DOHH2 (cell line): Measurements from ENCODE around the gene CUBN.

ENCODE experiments used
- H3F3A ChIP-seq: fragments of 200-600 bp; sonication (generic), shearing (Covaris generic); 2 replicates; pipeline ENCODE4 v1.6.0; 2016; ENCODE audit warnings: antibody characterized with exemption, mild to moderate bottlenecking; ENCODE audit not compliant: control insufficient read depth, insufficient read depth
- H3K27ac ChIP-seq: fragments of 200-600 bp; sonication (generic); 2 replicates; pipeline ENCODE4 v1.5.1; 2014; ENCODE audit warnings: low read depth, mild to moderate bottlenecking, low read length, moderate library complexity
- H3K27me3 ChIP-seq: fragments of 200-600 bp; sonication (generic); 2 replicates; pipeline ENCODE4 v1.6.1; 2014; ENCODE audit warnings: mild to moderate bottlenecking, low read length, mixed read lengths; ENCODE audit not compliant: control insufficient read depth
- H3K36me3 ChIP-seq: fragments of 200-600 bp; sonication (generic); 2 replicates; pipeline ENCODE4 v1.6.1; 2014; ENCODE audit warnings: mild to moderate bottlenecking, low read length, moderate library complexity, mixed read lengths; ENCODE audit not compliant: control insufficient read depth
- H3K4me1 ChIP-seq: fragments of 200-600 bp; sonication (generic); 2 replicates; pipeline ENCODE4 v1.6.1; 2014; ENCODE audit warnings: mild to moderate bottlenecking, low read length, mixed read lengths; ENCODE audit not compliant: control insufficient read depth
- H3K4me2 ChIP-seq: fragments of 200-600 bp; sonication (generic); 2 replicates; pipeline ENCODE4 v1.6.0; 2014; ENCODE audit warnings: mild to moderate bottlenecking, low read length, moderate library complexity
- H3K4me3 ChIP-seq: fragments of 200-600 bp; sonication (generic); 2 replicates; pipeline ENCODE4 v1.5.1; 2014; ENCODE audit warnings: mild to moderate bottlenecking, low read length, mixed read lengths
- H3K79me2 ChIP-seq: fragments of 200-600 bp; sonication (generic); 2 replicates; pipeline ENCODE4 v1.6.1; 2014; ENCODE audit warnings: mild to moderate bottlenecking, low read length, mixed read lengths; ENCODE audit not compliant: control insufficient read depth
- H3K9me2 ChIP-seq: fragments of 200-600 bp; sonication (generic); replicated peaks from 2 replicates; pipeline ENCODE4 v1.6.1; 2014; ENCODE audit warnings: mild to moderate bottlenecking, low read length, mixed read lengths; ENCODE audit not compliant: control insufficient read depth
- H3K9me3 ChIP-seq: fragments of 200-600 bp; sonication (generic); 2 replicates; pipeline ENCODE4 v1.6.1; 2014; ENCODE audit warnings: antibody characterized with exemption, low read length, mixed read lengths; ENCODE audit not compliant: control insufficient read depth, insufficient read depth
- H4K20me1 ChIP-seq: fragments of 200-600 bp; sonication (generic); 2 replicates; pipeline ENCODE4 v1.6.0; 2014; ENCODE audit warnings: low read depth, mild to moderate bottlenecking, antibody characterized with exemption, low read length, moderate library complexity; ENCODE audit not compliant: control insufficient read depth, insufficient read depth
- CTCF ChIP-seq: fragments of 200-600 bp; sonication (generic); IDR thresholded peaks from one replicate; pipeline ENCODE4 v1.5.1; 2014; ENCODE audit warnings: antibody characterized with exemption, mild to moderate bottlenecking, low read depth, low read length; ENCODE audit not compliant: poor library complexity, severe bottlenecking
- EZH2phosphoT487 ChIP-seq: fragments of 200-600 bp; sonication (generic); IDR thresholded peaks from 2 replicates; pipeline ENCODE4 v1.6.1; 2017; ENCODE audit warnings: borderline replicate concordance, mild to moderate bottlenecking, antibody characterized with exemption, low read length, moderate library complexity, mixed read lengths

CUBN gene

DNA sequence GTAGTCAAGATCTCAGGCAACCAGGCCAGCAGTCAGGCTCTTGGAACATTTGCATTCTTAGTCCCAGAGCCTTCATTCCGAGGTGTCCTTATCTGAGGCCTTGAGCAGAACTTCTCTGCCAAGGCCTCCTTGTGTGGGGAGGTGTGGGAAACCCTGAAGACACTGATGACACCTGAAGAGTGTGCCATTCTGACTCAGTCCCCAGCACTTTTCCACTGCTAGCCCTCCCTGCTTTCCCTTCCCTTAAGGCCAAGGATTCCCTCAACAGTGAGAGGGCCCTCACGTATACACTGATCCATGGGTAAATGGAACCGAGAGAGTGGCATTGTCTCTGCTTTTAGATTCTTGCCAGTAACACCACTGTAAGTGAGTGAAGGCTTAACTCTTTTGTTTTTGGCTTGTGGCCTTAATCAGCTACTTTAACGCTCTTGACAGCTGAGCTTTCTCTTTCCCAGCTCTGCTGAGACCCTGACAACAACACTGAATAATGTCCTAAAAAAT lies 41.6 kb upstream of the CUBN start:
- no peaks in the 10 kb centered on the region for H3K79me2 ChIP-seq
- TF ChIP-seq EZH2phosphoT487, result no peak
- no peaks in the 10 kb centered on the region for H3K36me3 ChIP-seq
- no peak overlapping the region for H3K4me2 ChIP-seq
- H3K27ac ChIP-seq, result no peak overlapping the region
- no peaks in the 10 kb centered on the region for H3K4me1 ChIP-seq
- H3F3A ChIP-seq, result no peaks in the 10 kb centered on the region
- H3K27me3 ChIP-seq, result no peaks in the 10 kb centered on the region
- H4K20me1 ChIP-seq, result no peaks in the 10 kb centered on the region
- H3K9me2 ChIP-seq, result no peaks in the 10 kb centered on the region
- no peak overlapping the region for H3K4me3 ChIP-seq
- H3K9me3 ChIP-seq, result no peaks in the 10 kb centered on the region

DNA sequence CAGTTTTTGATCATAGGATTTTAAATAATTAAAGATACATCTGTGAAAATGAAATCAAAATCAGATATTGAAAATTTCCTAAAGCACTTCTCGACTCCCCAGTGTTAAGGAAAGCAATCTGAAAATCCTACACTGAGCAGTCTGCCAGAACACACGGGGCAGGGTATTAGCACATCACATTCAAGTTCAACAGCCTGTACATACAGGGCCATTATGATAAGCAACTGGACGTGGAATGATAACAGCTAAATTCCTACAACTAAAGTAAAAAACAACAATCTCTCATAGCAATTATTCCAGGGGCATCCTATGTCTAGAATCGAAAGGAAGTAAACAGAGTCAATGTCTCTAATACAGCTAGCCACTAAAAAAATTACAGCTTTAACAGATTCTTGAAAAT lies 40.2 kb upstream of the CUBN start:
- H3K9me3 ChIP-seq, result no peaks in the 10 kb centered on the region
- H3K4me3 ChIP-seq, result no peak overlapping the region
- H3K4me2 ChIP-seq, result no peak overlapping the region
- no peak for TF ChIP-seq EZH2phosphoT487
- TF ChIP-seq CTCF, result no peak
- no peaks in the 10 kb centered on the region for H4K20me1 ChIP-seq
- H3K9me2 ChIP-seq, result no peaks in the 10 kb centered on the region
- H3K36me3 ChIP-seq, result no peaks in the 10 kb centered on the region
- H3K4me1 ChIP-seq, result no peaks in the 10 kb centered on the region
- no peaks in the 10 kb centered on the region for H3K27me3 ChIP-seq
- no peak overlapping the region for H3K27ac ChIP-seq
- no peaks in the 10 kb centered on the region for H3K79me2 ChIP-seq
- no peaks in the 10 kb centered on the region for H3F3A ChIP-seq

DNA sequence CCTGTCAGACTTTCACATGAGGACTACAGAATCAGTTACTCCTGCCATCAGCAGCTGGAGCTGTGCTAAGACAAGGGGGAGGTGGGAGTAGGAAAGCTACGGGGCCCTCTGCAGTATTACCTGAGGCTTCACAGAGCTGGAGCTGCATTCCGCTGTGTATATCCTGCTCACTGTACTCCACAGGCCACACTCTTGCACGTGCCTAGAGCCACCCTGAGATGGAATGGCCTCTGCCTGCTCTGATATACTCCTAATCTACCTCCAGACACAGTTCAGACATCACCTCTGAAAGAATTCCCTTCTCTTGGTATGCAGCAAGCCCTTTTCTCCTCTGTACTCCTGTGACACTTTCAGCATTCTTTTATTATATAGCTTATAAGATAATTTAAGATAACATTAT lies 37.1 kb upstream of the CUBN start:
- no peaks in the 10 kb centered on the region for H4K20me1 ChIP-seq
- no peak overlapping the region for H3K4me3 ChIP-seq
- H3K36me3 ChIP-seq, result no peaks in the 10 kb centered on the region
- no peak overlapping the region for H3K27ac ChIP-seq
- H3K9me2 ChIP-seq, result no peaks in the 10 kb centered on the region
- no peaks in the 10 kb centered on the region for H3K79me2 ChIP-seq
- no peaks in the 10 kb centered on the region for H3K4me1 ChIP-seq
- no peak for TF ChIP-seq EZH2phosphoT487
- no peak for TF ChIP-seq CTCF
- H3K27me3 ChIP-seq, result no peaks in the 10 kb centered on the region
- H3K9me3 ChIP-seq, result no peaks in the 10 kb centered on the region
- H3K4me2 ChIP-seq, result no peak overlapping the region
- no peaks in the 10 kb centered on the region for H3F3A ChIP-seq

GRCh38 chr10:17162828-17163227 lies 33.2 kb upstream of the CUBN start:
- no peaks in the 10 kb centered on the region for H4K20me1 ChIP-seq
- no peaks in the 10 kb centered on the region for H3K9me3 ChIP-seq
- no peaks in the 10 kb centered on the region for H3K4me1 ChIP-seq
- no peak for TF ChIP-seq CTCF
- TF ChIP-seq EZH2phosphoT487, result no peak
- no peaks in the 10 kb centered on the region for H3K79me2 ChIP-seq
- H3F3A ChIP-seq, result no peaks in the 10 kb centered on the region
- H3K4me3 ChIP-seq, result no peak overlapping the region
- H3K27ac ChIP-seq, result no peak overlapping the region
- H3K4me2 ChIP-seq, result no peak overlapping the region
- no peaks in the 10 kb centered on the region for H3K36me3 ChIP-seq
- H3K9me2 ChIP-seq, result no peaks in the 10 kb centered on the region
- no peaks in the 10 kb centered on the region for H3K27me3 ChIP-seq
